OCI-LY3 (cell line): ENCODE results near the gene GALNTL6.

Experiments
- EZH2phosphoT487 ChIP-seq: fragments of 200-600 bp; shearing (Covaris generic); IDR thresholded peaks from 2 replicates; pipeline ENCODE4 v1.6.1; 2018; ENCODE audit warnings: antibody characterized with exemption, mixed run types, low read depth
- TF ChIP-seq, protein P1 (sequence below): fragments of 200-600, 300-600 bp; sonication (generic); IDR thresholded peaks from 2 replicates; pipeline ENCODE4 v1.5.1; 2014; ENCODE audit warnings: antibody characterized with exemption, low read length, low read depth

GRCh38 chr4:172168888-172169287, 355.7 kb downstream of the GALNTL6 start:
- TF ChIP-seq, protein P1, sequence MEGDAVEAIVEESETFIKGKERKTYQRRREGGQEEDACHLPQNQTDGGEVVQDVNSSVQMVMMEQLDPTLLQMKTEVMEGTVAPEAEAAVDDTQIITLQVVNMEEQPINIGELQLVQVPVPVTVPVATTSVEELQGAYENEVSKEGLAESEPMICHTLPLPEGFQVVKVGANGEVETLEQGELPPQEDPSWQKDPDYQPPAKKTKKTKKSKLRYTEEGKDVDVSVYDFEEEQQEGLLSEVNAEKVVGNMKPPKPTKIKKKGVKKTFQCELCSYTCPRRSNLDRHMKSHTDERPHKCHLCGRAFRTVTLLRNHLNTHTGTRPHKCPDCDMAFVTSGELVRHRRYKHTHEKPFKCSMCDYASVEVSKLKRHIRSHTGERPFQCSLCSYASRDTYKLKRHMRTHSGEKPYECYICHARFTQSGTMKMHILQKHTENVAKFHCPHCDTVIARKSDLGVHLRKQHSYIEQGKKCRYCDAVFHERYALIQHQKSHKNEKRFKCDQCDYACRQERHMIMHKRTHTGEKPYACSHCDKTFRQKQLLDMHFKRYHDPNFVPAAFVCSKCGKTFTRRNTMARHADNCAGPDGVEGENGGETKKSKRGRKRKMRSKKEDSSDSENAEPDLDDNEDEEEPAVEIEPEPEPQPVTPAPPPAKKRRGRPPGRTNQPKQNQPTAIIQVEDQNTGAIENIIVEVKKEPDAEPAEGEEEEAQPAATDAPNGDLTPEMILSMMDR, result no peak
- TF ChIP-seq EZH2phosphoT487, result no peak
